ENCODE results near the gene ASMT.

The ASMT gene

GRCh38 chrX:1591102-1591862, 23.6 kb upstream of the ASMT start, which contains the start of gene AKAP17A:
AKAP17A (plus strand) TSS chrX:1591604; CDS start chrX:1593463, 1,859 bp downstream.
- no peaks in the 10 kb centered on the region for H3K27me3 ChIP-seq (ENCODE audit: insufficient read depth, low read length)
- no peaks in the 10 kb centered on the region for H3K9me2 ChIP-seq (ENCODE audit: low read depth, low read length)
- H3F3A ChIP-seq (ENCODE audit: insufficient read depth, low read length), result peaks cover 17% of the 10 kb centered on the region; the same call in 1 of the 2 replicates
- H4K20me1 ChIP-seq (ENCODE audit: insufficient read depth, low read length), result no peaks in the 10 kb centered on the region
- TF ChIP-seq CTCF (IDR thresholded peaks at IDR 0.05; ENCODE audit: low read length) (no peak), EZH2 (IDR thresholded peaks at IDR 0.05; ENCODE audit: borderline replicate concordance, low read length) (no peak)
- H3K9me3 ChIP-seq (ENCODE audit: low read length), result no peaks in the 10 kb centered on the region
- peaks cover 26% of the 10 kb centered on the region for H3K79me2 ChIP-seq (ENCODE audit: insufficient read depth, low read length)
- peaks cover 32% of the 10 kb centered on the region for H3K4me1 ChIP-seq (ENCODE audit: insufficient read depth, low read length, severe bottlenecking)
- peak within 1 kb of the TSS; percentile 92 for H3K4me3 ChIP-seq (ENCODE audit: low read depth, low read length, poor library complexity, severe bottlenecking)
- H3K36me3 ChIP-seq (ENCODE audit: insufficient read depth, low read length), result peaks cover 33% of the 10 kb centered on the region
- no peak within 1 kb of the TSS; the same call in 1 of the 2 replicates for H2AFZ ChIP-seq (ENCODE audit: low read length)
- H3K9ac ChIP-seq (ENCODE audit: low read length), result peak within 1 kb of the TSS; percentile 87
- peak within 1 kb of the TSS; percentile 92 for H3K27ac ChIP-seq (ENCODE audit: low read depth, low read length, poor library complexity, severe bottlenecking)
- peak within 1 kb of the TSS; percentile 91 for H3K4me2 ChIP-seq (ENCODE audit: low read length)

DNA sequence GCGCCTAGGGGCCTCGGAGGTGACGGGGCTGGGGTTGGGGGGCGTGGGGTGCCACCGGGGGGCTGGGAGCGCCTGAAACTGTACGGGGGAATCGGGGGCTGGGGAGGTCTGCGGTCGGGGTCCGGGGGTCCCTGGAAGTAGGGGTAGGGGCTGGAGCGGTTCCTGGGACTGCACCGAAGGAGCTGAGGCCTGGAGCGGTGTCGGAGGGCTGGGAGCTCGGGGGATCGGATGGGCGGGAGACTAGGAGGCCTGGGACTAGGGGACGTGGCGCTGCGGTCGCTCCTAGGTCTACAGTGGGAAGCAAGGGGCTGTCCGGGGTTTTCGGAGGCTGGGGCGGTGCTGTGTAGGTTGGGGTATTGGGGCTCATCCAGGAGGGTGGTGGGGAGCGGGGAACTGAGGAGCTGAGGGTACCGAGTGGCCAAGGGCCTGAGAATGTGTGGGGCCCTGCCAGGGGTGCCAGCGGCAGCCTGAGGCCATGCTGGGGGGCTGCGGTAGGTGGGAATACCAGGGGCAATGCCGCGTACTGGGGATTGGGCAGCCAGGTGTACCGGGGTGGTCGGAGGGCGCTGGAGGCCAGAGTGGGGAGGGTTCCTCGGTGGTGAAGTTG, 22.9 kb upstream of the ASMT start:
- Histone ChIP-seq H3K9me3 (ENCODE audit: low read length) (no peaks in the 10 kb centered on the region), H3K9ac (ENCODE audit: low read length) (peak overlapping the region; percentile 87), H4K20me1 (ENCODE audit: insufficient read depth, low read length) (no peaks in the 10 kb centered on the region), H2AFZ (ENCODE audit: low read length) (no peak overlapping the region), H3K4me3 (ENCODE audit: low read depth, low read length, poor library complexity, severe bottlenecking) (peak overlapping the region; percentile 92), H3K79me2 (ENCODE audit: insufficient read depth, low read length) (peaks cover 26% of the 10 kb centered on the region), H3K36me3 (ENCODE audit: insufficient read depth, low read length) (peaks cover 36% of the 10 kb centered on the region), H3K4me1 (ENCODE audit: insufficient read depth, low read length, severe bottlenecking) (peaks cover 26% of the 10 kb centered on the region), H3K27ac (ENCODE audit: low read depth, low read length, poor library complexity, severe bottlenecking) (peak overlapping the region; percentile 22), H3K9me2 (ENCODE audit: low read depth, low read length) (no peaks in the 10 kb centered on the region), H3K27me3 (ENCODE audit: insufficient read depth, low read length) (no peaks in the 10 kb centered on the region), H3F3A (ENCODE audit: insufficient read depth, low read length) (peaks cover 12% of the 10 kb centered on the region; the same call in 1 of the 2 replicates), H3K4me2 (ENCODE audit: low read length) (peak overlapping the region; percentile 91)
- TF ChIP-seq CTCF (IDR thresholded peaks at IDR 0.05; ENCODE audit: low read length), result no peak

- Histone ChIP-seq H3K79me2 (ENCODE audit: insufficient read depth, low read length) (peaks cover 26% of the 10 kb centered on the region), H3K27me3 (ENCODE audit: insufficient read depth, low read length) (no peaks in the 10 kb centered on the region), H3K27ac (ENCODE audit: low read depth, low read length, poor library complexity, severe bottlenecking) (peak overlapping the region; percentile 22), H3K9me2 (ENCODE audit: low read depth, low read length) (no peaks in the 10 kb centered on the region), H3K36me3 (ENCODE audit: insufficient read depth, low read length) (peaks cover 43% of the 10 kb centered on the region), H3K9me3 (ENCODE audit: low read length) (no peaks in the 10 kb centered on the region), H3K4me1 (ENCODE audit: insufficient read depth, low read length, severe bottlenecking) (peaks cover 22% of the 10 kb centered on the region), H2AFZ (ENCODE audit: low read length) (no peak overlapping the region), H4K20me1 (ENCODE audit: insufficient read depth, low read length) (no peaks in the 10 kb centered on the region), H3K9ac (ENCODE audit: low read length) (peak overlapping the region; percentile 87), H3K4me3 (ENCODE audit: low read depth, low read length, poor library complexity, severe bottlenecking) (peak overlapping the region; percentile 92), H3F3A (ENCODE audit: insufficient read depth, low read length) (peaks cover 12% of the 10 kb centered on the region; the same call in 1 of the 2 replicates), H3K4me2 (ENCODE audit: low read length) (peak overlapping the region; percentile 91)
- TF ChIP-seq CTCF (IDR thresholded peaks at IDR 0.05; ENCODE audit: low read length) (no peak), EZH2 (IDR thresholded peaks at IDR 0.05; ENCODE audit: borderline replicate concordance, low read length) (no peak)
These were observed 22.3 kb upstream of the ASMT start for GRCh38 chrX:1592470-1593142.
